ENCODE data around the gene ZMYND8.

Gene ZMYND8

DNA sequence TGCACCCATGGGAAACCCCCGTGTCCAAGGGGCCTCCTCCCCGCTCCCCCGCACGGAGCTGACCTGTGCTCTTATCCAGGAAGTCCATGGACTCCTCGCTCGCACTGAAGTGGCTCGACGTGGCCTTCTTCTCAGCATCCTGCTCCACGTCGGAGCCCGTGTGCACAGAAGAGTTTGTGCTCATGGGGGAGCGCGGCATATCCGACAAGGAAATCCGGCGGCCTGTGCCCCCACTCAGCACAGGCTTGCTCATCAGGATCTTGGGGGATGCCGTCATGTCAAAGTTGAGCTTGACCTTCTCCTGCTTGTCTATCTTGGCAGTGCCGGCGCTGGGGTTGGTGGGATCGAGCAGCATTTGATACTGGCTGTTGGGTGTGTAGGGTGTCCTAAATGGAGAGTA lies 80.2 kb downstream of the ZMYND8 start:
- ATAC-seq (ENCODE audit: insufficient read depth, low read depth) (no peak), DNase-seq (no peak)
- Histone ChIP-seq H2AFZ (ENCODE audit: low read depth, low read length) (no peak overlapping the region), H3K27ac (ENCODE audit: low read length) (no peak overlapping the region), H3K27me3 (ENCODE audit: insufficient read depth, low read length, poor library complexity) (no peaks in the 10 kb centered on the region), H3K79me2 (ENCODE audit: insufficient read depth, low read length) (peaks cover 8% of the 10 kb centered on the region), H3K4me1 (ENCODE audit: insufficient read depth, low read length) (no peaks in the 10 kb centered on the region), H3K9ac (ENCODE audit: low read depth, low read length) (no peak overlapping the region), H3K36me3 (ENCODE audit: insufficient read depth, low read length) (peaks cover 77% of the 10 kb centered on the region), H3K9me3 (ENCODE audit: insufficient read depth, low read length, severe bottlenecking) (no peaks in the 10 kb centered on the region), H3K4me2 (ENCODE audit: insufficient read depth, low read length) (no peak overlapping the region), H4K20me1 (ENCODE audit: insufficient read depth, low read length) (peaks cover 10% of the 10 kb centered on the region), H3K4me3 (ENCODE audit: low read depth in 1 of 2, low read length in 2 of 2) (no peak overlapping the region)
- TF ChIP-seq, protein P1, sequence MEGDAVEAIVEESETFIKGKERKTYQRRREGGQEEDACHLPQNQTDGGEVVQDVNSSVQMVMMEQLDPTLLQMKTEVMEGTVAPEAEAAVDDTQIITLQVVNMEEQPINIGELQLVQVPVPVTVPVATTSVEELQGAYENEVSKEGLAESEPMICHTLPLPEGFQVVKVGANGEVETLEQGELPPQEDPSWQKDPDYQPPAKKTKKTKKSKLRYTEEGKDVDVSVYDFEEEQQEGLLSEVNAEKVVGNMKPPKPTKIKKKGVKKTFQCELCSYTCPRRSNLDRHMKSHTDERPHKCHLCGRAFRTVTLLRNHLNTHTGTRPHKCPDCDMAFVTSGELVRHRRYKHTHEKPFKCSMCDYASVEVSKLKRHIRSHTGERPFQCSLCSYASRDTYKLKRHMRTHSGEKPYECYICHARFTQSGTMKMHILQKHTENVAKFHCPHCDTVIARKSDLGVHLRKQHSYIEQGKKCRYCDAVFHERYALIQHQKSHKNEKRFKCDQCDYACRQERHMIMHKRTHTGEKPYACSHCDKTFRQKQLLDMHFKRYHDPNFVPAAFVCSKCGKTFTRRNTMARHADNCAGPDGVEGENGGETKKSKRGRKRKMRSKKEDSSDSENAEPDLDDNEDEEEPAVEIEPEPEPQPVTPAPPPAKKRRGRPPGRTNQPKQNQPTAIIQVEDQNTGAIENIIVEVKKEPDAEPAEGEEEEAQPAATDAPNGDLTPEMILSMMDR (IDR thresholded peaks at IDR 0.05; ENCODE audit: borderline replicate concordance, extremely low read depth, low read length, poor library complexity, severe bottlenecking): no peak
- no peak for TF ChIP-seq EZH2 (IDR thresholded peaks at IDR 0.05; ENCODE audit: borderline replicate concordance, low read depth, low read length, severe bottlenecking)

DNA sequence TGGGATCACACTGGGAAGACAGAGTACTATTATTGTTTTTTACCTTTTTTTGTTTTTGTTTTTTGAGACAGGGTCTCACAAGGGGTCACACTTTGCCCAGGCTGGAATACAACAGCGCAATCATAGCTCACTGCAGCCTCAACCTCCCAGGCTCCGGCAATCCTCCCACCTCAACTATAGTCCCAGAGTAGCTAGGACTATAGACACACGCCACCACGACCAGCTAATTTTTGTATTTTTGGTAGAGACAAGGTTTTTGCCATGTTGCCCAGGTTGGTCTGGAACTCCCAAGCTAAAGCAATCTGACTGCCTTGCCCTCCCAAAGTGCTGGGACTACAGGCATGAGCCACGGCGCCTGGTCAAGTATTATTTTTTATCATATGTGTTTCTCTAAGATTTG lies 81.0 kb downstream of the ZMYND8 start:
- Histone ChIP-seq H3K4me3 (ENCODE audit: low read depth in 1 of 2, low read length in 2 of 2) (no peak overlapping the region), H4K20me1 (ENCODE audit: insufficient read depth, low read length) (peaks cover 12% of the 10 kb centered on the region), H3K9ac (ENCODE audit: low read depth, low read length) (no peak overlapping the region), H2AFZ (ENCODE audit: low read depth, low read length) (no peak overlapping the region), H3K27me3 (ENCODE audit: insufficient read depth, low read length, poor library complexity) (no peaks in the 10 kb centered on the region), H3K9me3 (ENCODE audit: insufficient read depth, low read length, severe bottlenecking) (no peaks in the 10 kb centered on the region), H3K27ac (ENCODE audit: low read length) (no peak overlapping the region), H3K4me2 (ENCODE audit: insufficient read depth, low read length) (no peak overlapping the region), H3K36me3 (ENCODE audit: insufficient read depth, low read length) (peaks cover 74% of the 10 kb centered on the region), H3K79me2 (ENCODE audit: insufficient read depth, low read length) (peaks cover 12% of the 10 kb centered on the region), H3K4me1 (ENCODE audit: insufficient read depth, low read length) (no peaks in the 10 kb centered on the region)
- no peak for TF ChIP-seq EZH2 (IDR thresholded peaks at IDR 0.05; ENCODE audit: borderline replicate concordance, low read depth, low read length, severe bottlenecking)
- TF ChIP-seq, protein P1 (IDR thresholded peaks at IDR 0.05; ENCODE audit: borderline replicate concordance, extremely low read depth, low read length, poor library complexity, severe bottlenecking): no peak
- DNase-seq (no peak), ATAC-seq (ENCODE audit: insufficient read depth, low read depth) (no peak)

DNA sequence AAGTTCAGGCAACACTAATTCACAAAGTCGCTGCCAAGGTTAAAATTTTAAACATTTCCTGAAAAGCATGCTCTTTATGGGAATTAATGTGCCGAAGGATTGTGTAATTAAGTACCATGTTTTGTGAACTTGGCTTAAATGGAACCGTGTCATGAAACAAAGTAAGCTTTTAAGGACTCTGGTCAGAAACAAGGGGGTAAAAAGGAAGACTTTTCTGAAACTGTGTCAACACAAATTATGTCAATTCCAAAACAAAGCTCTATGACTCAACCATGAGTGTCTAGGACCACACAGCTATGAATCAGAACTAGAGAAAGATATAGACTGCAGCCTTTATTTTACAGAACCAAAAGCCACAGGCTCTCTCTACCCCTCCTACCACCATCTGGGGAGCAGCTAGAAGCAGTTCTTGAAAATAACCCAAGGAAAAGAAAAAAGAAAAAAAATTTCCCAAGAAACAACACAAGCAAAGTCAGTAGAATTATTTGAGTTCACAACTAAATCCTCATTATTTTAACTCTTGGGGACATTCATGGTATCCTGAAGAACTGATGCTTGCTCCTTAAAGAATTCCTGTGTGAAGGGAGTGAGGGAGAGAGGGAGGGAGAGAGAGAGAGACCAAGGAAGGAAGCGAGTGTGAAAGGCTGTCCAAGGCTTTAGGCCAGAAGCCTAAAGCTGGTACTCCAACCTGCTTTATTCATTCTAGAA lies 81.9 kb downstream of the ZMYND8 start:
- Histone ChIP-seq H3K4me2 (ENCODE audit: insufficient read depth, low read length) (no peak overlapping the region), H3K4me1 (ENCODE audit: insufficient read depth, low read length) (no peaks in the 10 kb centered on the region), H3K36me3 (ENCODE audit: insufficient read depth, low read length) (peaks cover 69% of the 10 kb centered on the region), H3K27ac (ENCODE audit: low read length) (no peak overlapping the region), H3K9me3 (ENCODE audit: insufficient read depth, low read length, severe bottlenecking) (no peaks in the 10 kb centered on the region), H3K9ac (ENCODE audit: low read depth, low read length) (no peak overlapping the region), H3K79me2 (ENCODE audit: insufficient read depth, low read length) (peaks cover 17% of the 10 kb centered on the region), H3K4me3 (ENCODE audit: low read depth in 1 of 2, low read length in 2 of 2) (no peak overlapping the region), H3K27me3 (ENCODE audit: insufficient read depth, low read length, poor library complexity) (no peaks in the 10 kb centered on the region), H4K20me1 (ENCODE audit: insufficient read depth, low read length) (peaks cover 12% of the 10 kb centered on the region), H2AFZ (ENCODE audit: low read depth, low read length) (no peak overlapping the region)
- ATAC-seq (ENCODE audit: insufficient read depth, low read depth): peak; percentile 48; the same call in 1 of the 3 replicates
- TF ChIP-seq EZH2 (IDR thresholded peaks at IDR 0.05; ENCODE audit: borderline replicate concordance, low read depth, low read length, severe bottlenecking): no peak
- TF ChIP-seq, protein P1 (IDR thresholded peaks at IDR 0.05; ENCODE audit: borderline replicate concordance, extremely low read depth, low read length, poor library complexity, severe bottlenecking): no peak
- DNase-seq: no peak

All from DND-41 (cell line).